CD4-positive, alpha-beta T cell (primary cell): Measurements from ENCODE around the gene UNC79. TPM values are rescaled to one million over a fixed set of nuclear protein-coding genes. Genes with fewer than 3 reads are reported as not detected.

ENCODE experiments used
- ATAC-seq: fragments of 200-7000 bp; cut with Tn5 transposase; one replicate; pipeline ENCODE4 v1.10.0; 2022; ENCODE audit warnings: mild to moderate bottlenecking; ENCODE audit not compliant: poor library complexity
- CTCF ChIA-PET: fragments of 350-600 bp; sonication (Branson Sonifier 250); formaldehyde crosslinking; loops from one replicate; lab custom pipeline; 2021; ENCODE audit warnings: antibody characterized with exemption, inconsistent platforms; lab: Charles Lee
- POLR2A ChIA-PET: fragments of 350-600 bp; sonication (Branson Sonifier 250); formaldehyde crosslinking; loops from one replicate; lab custom pipeline; 2021; ENCODE audit warnings: antibody characterized with exemption, inconsistent platforms; lab: Charles Lee
- DNase-seq, 14 experiments: peaks; one replicate each; pipeline ENCODE4 v3.0.0-alpha.2; 2013 to 2020; ENCODE audit warnings: mixed read lengths in 2 of 14
- H3K27ac ChIP-seq, 2 donors: one replicate each; pipeline versions ENCODE4 v1.5.1 to v1.7.0; 2013; ENCODE audit warnings: low read length in 2 of 2, low read depth in 1 of 2, mild to moderate bottlenecking in 1 of 2
- H3K27me3 ChIP-seq, 2 experiments: 1 replicate in 1 of 2; 2 replicates in 1 of 2; pipeline versions ENCODE4 v1.6.1 to v1.7.0; 2013; ENCODE audit warnings: low read length in 2 of 2, control low read depth in 1 of 2, mild to moderate bottlenecking in 1 of 2, moderate library complexity in 1 of 2; ENCODE audit not compliant: insufficient read depth in 2 of 2, control insufficient read depth in 1 of 2
- H3K36me3 ChIP-seq: one replicate; pipeline ENCODE4 v1.6.1; 2013; ENCODE audit warnings: low read length, control low read depth; ENCODE audit not compliant: insufficient read depth
- H3K4me1 ChIP-seq: one replicate; pipeline ENCODE4 v1.6.1; 2013; ENCODE audit warnings: low read length, control low read depth; ENCODE audit not compliant: insufficient read depth
- H3K4me3 ChIP-seq: one replicate; pipeline ENCODE4 v1.5.1; 2013; ENCODE audit warnings: mild to moderate bottlenecking, low read length, moderate library complexity
- H3K9me3 ChIP-seq, 2 experiments: 1 replicate in 1 of 2; 2 replicates in 1 of 2; pipeline versions ENCODE4 v1.6.1 to v1.7.0; 2013; ENCODE audit warnings: low read length in 2 of 2, mild to moderate bottlenecking in 2 of 2, control low read depth in 1 of 2, moderate library complexity in 1 of 2; ENCODE audit not compliant: control insufficient read depth in 1 of 2, insufficient read depth in 1 of 2
- H3K27ac Mint-ChIP-seq: one replicate; pipeline ENCODE4 v1.8.0; 2020; ENCODE audit warnings: mixed read lengths
- H3K27me3 Mint-ChIP-seq: one replicate; pipeline ENCODE4 v1.8.0; 2021; ENCODE audit warnings: mixed read lengths
- H3K36me3 Mint-ChIP-seq: one replicate; pipeline ENCODE4 v1.8.0; 2021; ENCODE audit warnings: low read depth, mixed read lengths
- H3K4me1 Mint-ChIP-seq: one replicate; pipeline ENCODE4 v1.8.0; 2021; ENCODE audit warnings: low read depth, mixed read lengths
- H3K4me3 Mint-ChIP-seq: one replicate; pipeline ENCODE4 v1.8.0; 2020; ENCODE audit warnings: mild to moderate bottlenecking, mixed read lengths
- H3K9me3 Mint-ChIP-seq: one replicate; pipeline ENCODE4 v1.8.0; 2020; ENCODE audit warnings: mixed read lengths
- CTCF ChIP-seq: fragments of 200-600 bp; IDR thresholded peaks from one replicate; pipeline ENCODE4 v1.8.0; 2022; ENCODE audit warnings: antibody characterized with exemption, mild to moderate bottlenecking
- intact Hi-C, 2 experiments: fragments of 100-400 bp; cut with DNase I in 1 of 2; cut with micrococcal nuclease in 1 of 2; formaldehyde crosslinking; loops; one replicate each; pipeline versions ENCODE4 v1.15.1 to v1.9.0; 2023 to 2025; cut with DNase I, micrococcal nuclease
- total RNA-seq, 174 experiments: library from RNA in 2 of 174; stranded (reverse) in 2 of 174; gene quantifications; one replicate each; pipeline ENCODE4 v1.2.3 and lab custom pipeline; 2021 to 2026

Gene UNC79
- total RNA-seq, 2 experiments from 2014 or later: not detected

GRCh38 chr14:93716002-93716745, 285.4 kb downstream of the UNC79 start:
- peaks cover 6% of the 10 kb centered on the region for H3K27me3 Mint-ChIP-seq
- no peak overlapping the region for H3K27ac Mint-ChIP-seq
- POLR2A ChIA-PET: no interaction called here
- H3K36me3 ChIP-seq: no peaks in the 10 kb centered on the region
- DNase-seq: no peak
- no peak for ATAC-seq
- no peaks in the 10 kb centered on the region for H3K36me3 Mint-ChIP-seq
- H3K27ac ChIP-seq: no peak overlapping the region
- peaks cover 0 to 14% of the 10 kb centered on the region in 2 experiments for H3K9me3 ChIP-seq
- intact Hi-C loops: no loop called here
- H3K27me3 ChIP-seq: no peaks in the 10 kb centered on the region
- no peak overlapping the region for H3K4me3 ChIP-seq
- CTCF ChIA-PET: no interaction called here
- no peak for TF ChIP-seq CTCF
- no peak overlapping the region for H3K4me3 Mint-ChIP-seq
- H3K9me3 Mint-ChIP-seq: no peaks in the 10 kb centered on the region
- H3K4me1 ChIP-seq: no peaks in the 10 kb centered on the region
- H3K4me1 Mint-ChIP-seq: no peaks in the 10 kb centered on the region

- Mint-ChIP-seq H3K4me1 (no peaks in the 10 kb centered on the region), H3K4me3 (no peak overlapping the region), H3K36me3 (no peaks in the 10 kb centered on the region), H3K9me3 (peaks cover 4% of the 10 kb centered on the region), H3K27me3 (peaks cover 6% of the 10 kb centered on the region), H3K27ac (no peak overlapping the region)
- ChIA-PET POLR2A (no interaction called here), CTCF (no interaction called here)
- intact Hi-C loops: no loop called here
- Histone ChIP-seq H3K27me3 (no peaks in the 10 kb centered on the region), H3K36me3 (no peaks in the 10 kb centered on the region), H3K4me3 (no peak overlapping the region), H3K27ac (no peak overlapping the region), H3K4me1 (no peaks in the 10 kb centered on the region), H3K9me3 (peaks cover 0 to 15% of the 10 kb centered on the region in 2 experiments)
- ATAC-seq (no peak), DNase-seq (no peak)
- no peak for TF ChIP-seq CTCF
These were observed 286.3 kb downstream of the UNC79 start for GRCh38 chr14:93716746-93717667.

GRCh38 chr14:93717668-93718320, 287.1 kb downstream of the UNC79 start:
- Mint-ChIP-seq H3K36me3 (no peaks in the 10 kb centered on the region), H3K9me3 (peaks cover 4% of the 10 kb centered on the region), H3K27ac (no peak overlapping the region), H3K4me1 (no peaks in the 10 kb centered on the region), H3K27me3 (peaks cover 6% of the 10 kb centered on the region), H3K4me3 (no peak overlapping the region)
- ATAC-seq (no peak), DNase-seq (no peak)
- H3K9me3 ChIP-seq: peaks cover 0 to 11% of the 10 kb centered on the region in 2 experiments
- no peak overlapping the region for H3K4me3 ChIP-seq
- H3K36me3 ChIP-seq: no peaks in the 10 kb centered on the region
- POLR2A ChIA-PET: no interaction called here
- no peak overlapping the region for H3K27ac ChIP-seq
- intact Hi-C loops: no loop called here
- H3K4me1 ChIP-seq: no peaks in the 10 kb centered on the region
- no peak for TF ChIP-seq CTCF
- H3K27me3 ChIP-seq: no peaks in the 10 kb centered on the region
- CTCF ChIA-PET: no interaction called here
